Small intestine (tissue), 7 donors: Measurements from ENCODE around the gene SNX30. TPM values are rescaled to one million over a fixed set of nuclear protein-coding genes. Genes with fewer than 3 reads are reported as not detected.
"Not testable (repeated sequence)": the region's sequence is repeated elsewhere in the genome, so short reads cannot be mapped to it uniquely, and the experiment has no call there.

Experiments
- DNase-seq, 2 donors: peaks; one replicate each; pipeline versions ENCODE4 v3.0.0 to v3.0.0-alpha.2; 2013
- FAIRE-seq: peaks from 2 replicates; lab custom pipeline; 2012; peaks lifted over from hg19 to GRCh38; lab: Jason Lieb, UNC
- H3K27ac ChIP-seq, 3 donors: one replicate each; pipeline ENCODE4 v1.5.1; 2013; ENCODE audit warnings: low read length in 2 of 3, mild to moderate bottlenecking in 2 of 3, control low read depth in 1 of 3, inconsistent platforms in 1 of 3, low read depth in 1 of 3, moderate library complexity in 1 of 3
- H3K27me3 ChIP-seq, 3 donors: one replicate each; pipeline ENCODE4 v1.6.1; 2013; ENCODE audit warnings: low read length in 3 of 3, inconsistent platforms in 1 of 3; ENCODE audit not compliant: control insufficient read depth in 3 of 3, insufficient read depth in 3 of 3
- H3K36me3 ChIP-seq, 3 donors: one replicate each; pipeline ENCODE4 v1.6.1; 2013; ENCODE audit warnings: low read length in 3 of 3, inconsistent platforms in 1 of 3, low read depth in 1 of 3, mild to moderate bottlenecking in 1 of 3, moderate library complexity in 1 of 3; ENCODE audit not compliant: control insufficient read depth in 3 of 3, insufficient read depth in 2 of 3
- H3K4me1 ChIP-seq, 3 donors: one replicate each; pipeline ENCODE4 v1.6.1; 2013; ENCODE audit warnings: low read length in 2 of 3, inconsistent platforms in 1 of 3, low read depth in 1 of 3, mild to moderate bottlenecking in 1 of 3, moderate library complexity in 1 of 3; ENCODE audit not compliant: control insufficient read depth in 3 of 3, insufficient read depth in 2 of 3
- H3K4me3 ChIP-seq, 3 donors: one replicate each; pipeline ENCODE4 v1.5.1; 2013; ENCODE audit warnings: low read length in 3 of 3, control low read depth in 1 of 3, inconsistent platforms in 1 of 3, low read depth in 1 of 3, mild to moderate bottlenecking in 1 of 3, moderate library complexity in 1 of 3
- H3K9me3 ChIP-seq, 2 donors: one replicate each; pipeline ENCODE4 v1.6.1; 2013; ENCODE audit warnings: low read depth in 1 of 2, low read length in 1 of 2; ENCODE audit not compliant: control insufficient read depth in 2 of 2, insufficient read depth in 1 of 2
- WGBS, 3 donors: extraction: QIAGEN DNeasy Blood & Tissue Kit; methylation state at CpG; one replicate each; pipeline ENCODE4 v1.1.7; 2013; 5-methylcytosine and 5-hydroxymethylcytosine counted together
- polyA plus RNA-seq, 4 donors: library from polyadenylated mRNA; stranded (reverse) in 3 of 4; unstranded in 1 of 4; fragments of 200-250 nt in 3 of 4; fragments of 120-200 nt in 1 of 4; gene quantifications; one replicate each; pipeline versions ENCODE4 v1.2.1 to v1.2.3, GENCODE V29; 2013
- donor health status: healthy with polysubstance abuse.
- donor health status: control.
- donor health status: control.
- donor health status: Bipolar disorder and iron deficiency.
- donor health status: healthy.

Gene SNX30
- polyA plus RNA-seq, 4 donors, result 5.1 to 24.9 (median 6.8) TPM

GRCh38 chr9:112719696-112720095 lies 30.9 kb upstream of the SNX30 start:
- Histone ChIP-seq H3K4me3 (no peak overlapping the region), H3K36me3 (no peaks in the 10 kb centered on the region), H3K27me3 (no peaks in the 10 kb centered on the region), H3K4me1 (peaks cover 0 to 10% (median 4%) of the 10 kb centered on the region in 3 donors), H3K9me3 (no peaks in the 10 kb centered on the region), H3K27ac (peak overlapping the region in 1 of 3 donors; percentile 41)
- no peak for DNase-seq
- WGBS, 3 donors, result 63 to 72% (median 70%) methylated on average over 2 of the region's 2 CpGs
- FAIRE-seq, result no peak

- Histone ChIP-seq H3K27me3 (no peaks in the 10 kb centered on the region), H3K36me3 (no peaks in the 10 kb centered on the region), H3K27ac (peak overlapping the region in 1 of 3 donors; percentile 68), H3K9me3 (no peaks in the 10 kb centered on the region), H3K4me1 (peaks cover 0 to 10% (median 4%) of the 10 kb centered on the region in 3 donors), H3K4me3 (no peak overlapping the region)
- DNase-seq (peak in 1 of 2 donors; percentile 51), FAIRE-seq (no peak)
- 69 to 81% (median 72%) methylated on average over 4 of the region's 4 CpGs for WGBS, 3 donors
Observed at GRCh38 chr9:112720113-112720780, 30.3 kb upstream of the SNX30 start.

GRCh38 chr9:112722749-112723148 lies 27.8 kb upstream of the SNX30 start:
- not testable (repeated sequence) for DNase-seq, FAIRE-seq

GRCh38 chr9:112725961-112726360 lies 24.6 kb upstream of the SNX30 start:
- 66 to 77% (median 68%) methylated on average over 3 of the region's 3 CpGs for WGBS, 3 donors
- no peak overlapping the region for H3K27ac ChIP-seq
- FAIRE-seq, result no peak

More at GRCh38 chr9:112722749-112723148, 27.8 kb upstream of the SNX30 start:
- 85 to 90% (median 86%) methylated on average over 3 of the region's 3 CpGs for WGBS, 3 donors
- H3K4me1 ChIP-seq, H3K9me3 ChIP-seq, H3K27ac ChIP-seq, H3K27me3 ChIP-seq, H3K4me3 ChIP-seq, H3K36me3 ChIP-seq: not testable (repeated sequence)

GRCh38 chr9:112726428-112726827 lies 24.1 kb upstream of the SNX30 start:
- no peak overlapping the region for H3K27ac ChIP-seq
- H3K27me3 ChIP-seq, result no peaks in the 10 kb centered on the region
- no peaks in the 10 kb centered on the region for H3K9me3 ChIP-seq
- H3K36me3 ChIP-seq, result no peaks in the 10 kb centered on the region
- peaks cover 0 to 3% (median 2%) of the 10 kb centered on the region in 3 donors for H3K4me1 ChIP-seq
- no peak overlapping the region for H3K4me3 ChIP-seq
- WGBS, 3 donors, result 88 to 97% (median 94%) methylated on average over 4 of the region's 4 CpGs
- FAIRE-seq, result no peak
- DNase-seq, result no peak

More at GRCh38 chr9:112725961-112726360, 24.6 kb upstream of the SNX30 start:
- Histone ChIP-seq H3K27me3 (no peaks in the 10 kb centered on the region), H3K9me3 (no peaks in the 10 kb centered on the region), H3K4me1 (peaks cover 0 to 3% (median 2%) of the 10 kb centered on the region in 3 donors), H3K4me3 (no peak overlapping the region), H3K36me3 (no peaks in the 10 kb centered on the region)
- peak in 1 of 2 donors; percentile 45 for DNase-seq

- Histone ChIP-seq H3K27me3 (no peaks in the 10 kb centered on the region), H3K36me3 (no peaks in the 10 kb centered on the region), H3K9me3 (no peaks in the 10 kb centered on the region), H3K4me1 (peaks cover 3 to 17% (median 6%) of the 10 kb centered on the region in 3 donors), H3K4me3 (no peak overlapping the region), H3K27ac (no peak overlapping the region)
- DNase-seq (no peak), FAIRE-seq (no peak)
- WGBS, 3 donors, result 94 to 97% (median 96%) methylated on average over 2 of the region's 2 CpGs
Observed at GRCh38 chr9:112728401-112728800, 22.2 kb upstream of the SNX30 start.

- peak overlapping the region in 2 of 3 donors; percentile 75 for H3K27ac ChIP-seq
- no peaks in the 10 kb centered on the region for H3K36me3 ChIP-seq
- peaks cover 5 to 27% (median 6%) of the 10 kb centered on the region in 3 donors for H3K4me1 ChIP-seq
- DNase-seq, result peak; percentile 83 to 90
- no peaks in the 10 kb centered on the region for H3K27me3 ChIP-seq
- no peak overlapping the region for H3K4me3 ChIP-seq
- WGBS, 3 donors, result 20 to 62% (median 28%) methylated on average over 7 of the region's 7 CpGs
- no peaks in the 10 kb centered on the region for H3K9me3 ChIP-seq
- no peak for FAIRE-seq
Observed at GRCh38 chr9:112731971-112732370, 18.6 kb upstream of the SNX30 start.

GRCh38 chr9:112734892-112735291 lies 15.7 kb upstream of the SNX30 start:
- DNase-seq (no peak), FAIRE-seq (no peak)
- no peaks in the 10 kb centered on the region for H3K9me3 ChIP-seq
- H3K27me3 ChIP-seq, result no peaks in the 10 kb centered on the region
- 26 to 54% (median 31%) methylated on average over 2 of the region's 2 CpGs for WGBS, 3 donors
- no peaks in the 10 kb centered on the region for H3K36me3 ChIP-seq
- no peak overlapping the region for H3K27ac ChIP-seq
- H3K4me1 ChIP-seq, result peaks cover 5 to 47% (median 6%) of the 10 kb centered on the region in 3 donors
- no peak overlapping the region for H3K4me3 ChIP-seq
